Activated naive CD4-positive, alpha-beta T cell treated with anti-CD3 and anti-CD28 coated beads, Interleukin-2, amount 10 ng/mL, durations not matched to agents 7 days and 5 days (primary cell): ENCODE data around the gene RELCH.
A peak's percentile ranks its signal among the peaks of the same experiment; 100 is the strongest.
"Not testable (repeated sequence)": the region's sequence is repeated elsewhere in the genome, so short reads cannot be mapped to it uniquely, and the experiment has no call there.

ENCODE experiments used
- CTCF ChIA-PET: fragments of 350-600 bp; sonication (Branson Sonifier 250); formaldehyde crosslinking; loops from one replicate; lab custom pipeline; 2021; ENCODE audit warnings: antibody characterized with exemption; lab: Charles Lee
- DNase-seq: peaks from one replicate; pipeline ENCODE4 v3.0.0-alpha.2; 2020
- H3K27ac Mint-ChIP-seq: one replicate; pipeline ENCODE4 v1.8.0; 2021; ENCODE audit warnings: mild to moderate bottlenecking, moderate library complexity, mixed read lengths
- H3K27me3 Mint-ChIP-seq: one replicate; pipeline ENCODE4 v1.8.0; 2021; ENCODE audit warnings: mild to moderate bottlenecking, mixed read lengths
- H3K36me3 Mint-ChIP-seq: one replicate; pipeline ENCODE4 v1.8.0; 2021; ENCODE audit warnings: mixed read lengths
- H3K4me1 Mint-ChIP-seq: one replicate; pipeline ENCODE4 v1.8.0; 2021; ENCODE audit warnings: mixed read lengths
- H3K4me3 Mint-ChIP-seq: one replicate; pipeline ENCODE4 v1.8.0; 2021; ENCODE audit warnings: mild to moderate bottlenecking, moderate library complexity, mixed read lengths
- H3K9me3 Mint-ChIP-seq: one replicate; pipeline ENCODE4 v1.8.0; 2021; ENCODE audit warnings: mixed read lengths

RELCH gene

GRCh38 chr18:62186774-62187542 is at the start of gene RELCH, which contains the start of gene PIGN:
TSS of gene RELCH (plus strand) at chr18:62187255. CDS start at chr18:62187506, 251 bp downstream.
TSS of gene PIGN (minus strand) at chr18:62187056. CDS start at chr18:62161353, 25,703 bp downstream.
- H3K9me3 Mint-ChIP-seq, result peaks cover 1% of the 10 kb centered on the region
- CTCF ChIA-PET, result interaction anchor here (0.7 to 8.3 kb wide), 5 partner anchors 10 to 396 kb away, joined by 3 to 84 read pairs (median 5); no protein-coding TSS in a partner anchor
- no peaks in the 10 kb centered on the region for H3K27me3 Mint-ChIP-seq
- peak within 1 kb of the TSS; percentile 96 for H3K27ac Mint-ChIP-seq
- peak within 1 kb of the TSS; percentile 98 for H3K4me3 Mint-ChIP-seq
- DNase-seq, result peak; percentile 98
- H3K4me1 Mint-ChIP-seq, result peaks cover 56% of the 10 kb centered on the region
- H3K36me3 Mint-ChIP-seq, result peaks cover 31% of the 10 kb centered on the region

GRCh38 chr18:62138461-62139235 is 48.4 kb upstream of the RELCH start:
- H3K27ac Mint-ChIP-seq, result no peak overlapping the region
- H3K9me3 Mint-ChIP-seq, result no peaks in the 10 kb centered on the region
- H3K36me3 Mint-ChIP-seq, result peaks cover 3% of the 10 kb centered on the region
- CTCF ChIA-PET, result no interaction called here
- no peak overlapping the region for H3K4me3 Mint-ChIP-seq
- no peaks in the 10 kb centered on the region for H3K27me3 Mint-ChIP-seq
- no peaks in the 10 kb centered on the region for H3K4me1 Mint-ChIP-seq
- DNase-seq, result no peak

GRCh38 chr18:62140259-62140658 is 46.8 kb upstream of the RELCH start:
- Mint-ChIP-seq H3K27me3 (no peaks in the 10 kb centered on the region), H3K27ac (no peak overlapping the region), H3K36me3 (peaks cover 9% of the 10 kb centered on the region), H3K4me1 (no peaks in the 10 kb centered on the region), H3K4me3 (no peak overlapping the region), H3K9me3 (no peaks in the 10 kb centered on the region)
- CTCF ChIA-PET, result interaction anchor here (1.2 kb wide), 1 partner anchor 11 kb away, joined by 3 read pairs; no protein-coding TSS in a partner anchor
- DNase-seq, result no peak

- Mint-ChIP-seq H3K27ac (no peak overlapping the region), H3K4me1 (no peaks in the 10 kb centered on the region), H3K27me3 (no peaks in the 10 kb centered on the region), H3K9me3 (no peaks in the 10 kb centered on the region), H3K36me3 (peaks cover 8% of the 10 kb centered on the region), H3K4me3 (no peak overlapping the region)
- no peak for DNase-seq
- CTCF ChIA-PET, result no interaction called here
These were observed 42.7 kb upstream of the RELCH start for GRCh38 chr18:62144338-62144737.

GRCh38 chr18:62151068-62151771 is 35.8 kb upstream of the RELCH start:
- CTCF ChIA-PET, result no interaction called here
- DNase-seq, result no peak
- Mint-ChIP-seq H3K36me3 (peaks cover 6% of the 10 kb centered on the region), H3K4me3 (no peak overlapping the region), H3K4me1 (no peaks in the 10 kb centered on the region), H3K9me3 (no peaks in the 10 kb centered on the region), H3K27ac (no peak overlapping the region), H3K27me3 (no peaks in the 10 kb centered on the region)

- Mint-ChIP-seq H3K36me3 (peaks cover 7% of the 10 kb centered on the region), H3K27me3 (no peaks in the 10 kb centered on the region), H3K27ac (no peak overlapping the region), H3K4me3 (no peak overlapping the region), H3K9me3 (no peaks in the 10 kb centered on the region), H3K4me1 (no peaks in the 10 kb centered on the region)
- CTCF ChIA-PET, result no interaction called here
- DNase-seq, result no peak
These were observed 34.2 kb upstream of the RELCH start for GRCh38 chr18:62152844-62153243.

- Mint-ChIP-seq H3K27me3 (no peaks in the 10 kb centered on the region), H3K9me3 (no peaks in the 10 kb centered on the region), H3K4me1 (no peaks in the 10 kb centered on the region), H3K36me3 (peaks cover 10% of the 10 kb centered on the region), H3K4me3 (no peak overlapping the region), H3K27ac (no peak overlapping the region)
- no peak for DNase-seq
- CTCF ChIA-PET, result no interaction called here
These were observed 29.2 kb upstream of the RELCH start for GRCh38 chr18:62157843-62158242.

- Mint-ChIP-seq H3K4me1 (no peaks in the 10 kb centered on the region), H3K4me3 (no peak overlapping the region), H3K36me3 (peaks cover 13% of the 10 kb centered on the region), H3K27me3 (no peaks in the 10 kb centered on the region), H3K9me3 (peaks cover 5% of the 10 kb centered on the region), H3K27ac (no peak overlapping the region)
- no peak for DNase-seq
- CTCF ChIA-PET, result no interaction called here
These were observed 22.7 kb upstream of the RELCH start for GRCh38 chr18:62164310-62164709.

- H3K27ac Mint-ChIP-seq, result no peak overlapping the region
- no peaks in the 10 kb centered on the region for H3K4me1 Mint-ChIP-seq
- peaks cover 11% of the 10 kb centered on the region for H3K36me3 Mint-ChIP-seq
- no peak overlapping the region for H3K4me3 Mint-ChIP-seq
- H3K27me3 Mint-ChIP-seq, result no peaks in the 10 kb centered on the region
- CTCF ChIA-PET, result no interaction called here
- DNase-seq, result no peak
- peaks cover 5% of the 10 kb centered on the region for H3K9me3 Mint-ChIP-seq
These were observed 22.1 kb upstream of the RELCH start for GRCh38 chr18:62164855-62165487.

GRCh38 chr18:62165583-62165982 is 21.5 kb upstream of the RELCH start:
- no peaks in the 10 kb centered on the region for H3K27me3 Mint-ChIP-seq
- no peaks in the 10 kb centered on the region for H3K4me1 Mint-ChIP-seq
- H3K36me3 Mint-ChIP-seq, result peaks cover 11% of the 10 kb centered on the region
- H3K9me3 Mint-ChIP-seq, result peaks cover 5% of the 10 kb centered on the region
- CTCF ChIA-PET, result interaction anchor here (1.0 kb wide), 1 partner anchor 84 kb away, joined by 3 read pairs; no protein-coding TSS in a partner anchor
- no peak overlapping the region for H3K27ac Mint-ChIP-seq
- H3K4me3 Mint-ChIP-seq, result no peak overlapping the region
- DNase-seq, result no peak

GRCh38 chr18:62166524-62166923 is 20.5 kb upstream of the RELCH start:
- CTCF ChIA-PET, H3K4me3 Mint-ChIP-seq, DNase-seq, H3K4me1 Mint-ChIP-seq, H3K9me3 Mint-ChIP-seq, H3K27ac Mint-ChIP-seq, H3K36me3 Mint-ChIP-seq, H3K27me3 Mint-ChIP-seq: not testable (repeated sequence)

- Mint-ChIP-seq H3K4me3 (no peak overlapping the region), H3K27ac (no peak overlapping the region), H3K36me3 (peaks cover under 1% of the 10 kb centered on the region), H3K4me1 (no peaks in the 10 kb centered on the region), H3K9me3 (no peaks in the 10 kb centered on the region), H3K27me3 (no peaks in the 10 kb centered on the region)
- no peak for DNase-seq
- CTCF ChIA-PET, result no interaction called here
These were observed 16.2 kb upstream of the RELCH start for GRCh38 chr18:62170857-62171256.

GRCh38 chr18:62172298-62172697 is 14.8 kb upstream of the RELCH start:
- CTCF ChIA-PET, result no interaction called here
- no peaks in the 10 kb centered on the region for H3K36me3 Mint-ChIP-seq

GRCh38 chr18:62175521-62175920 is 11.5 kb upstream of the RELCH start:
- no peaks in the 10 kb centered on the region for H3K4me1 Mint-ChIP-seq
- no peaks in the 10 kb centered on the region for H3K9me3 Mint-ChIP-seq
- no peak overlapping the region for H3K27ac Mint-ChIP-seq
- no peak overlapping the region for H3K4me3 Mint-ChIP-seq
- CTCF ChIA-PET, result no interaction called here
- H3K36me3 Mint-ChIP-seq, result no peaks in the 10 kb centered on the region
- DNase-seq, result no peak
- no peaks in the 10 kb centered on the region for H3K27me3 Mint-ChIP-seq

More at GRCh38 chr18:62172298-62172697, 14.8 kb upstream of the RELCH start:
- Mint-ChIP-seq H3K27me3 (no peaks in the 10 kb centered on the region), H3K27ac (no peak overlapping the region), H3K4me1 (no peaks in the 10 kb centered on the region), H3K4me3 (no peak overlapping the region), H3K9me3 (no peaks in the 10 kb centered on the region)
- no peak for DNase-seq
